Ecto neural progenitor cell (in vitro differentiated cells): ENCODE measurements around the gene IGLL1.
"Not testable (repeated sequence)": the region's sequence is repeated elsewhere in the genome, so short reads cannot be mapped to it uniquely, and the experiment has no call there.

ENCODE experiments used
- DNase-seq: peaks from one replicate; pipeline ENCODE4 v3.0.0-alpha.2; 2018; ENCODE audit warnings: low spot score

The IGLL1 gene

GRCh38 chr22:23540837-23541236, 39.3 kb downstream of the IGLL1 start:
- not testable (repeated sequence) for DNase-seq

DNA sequence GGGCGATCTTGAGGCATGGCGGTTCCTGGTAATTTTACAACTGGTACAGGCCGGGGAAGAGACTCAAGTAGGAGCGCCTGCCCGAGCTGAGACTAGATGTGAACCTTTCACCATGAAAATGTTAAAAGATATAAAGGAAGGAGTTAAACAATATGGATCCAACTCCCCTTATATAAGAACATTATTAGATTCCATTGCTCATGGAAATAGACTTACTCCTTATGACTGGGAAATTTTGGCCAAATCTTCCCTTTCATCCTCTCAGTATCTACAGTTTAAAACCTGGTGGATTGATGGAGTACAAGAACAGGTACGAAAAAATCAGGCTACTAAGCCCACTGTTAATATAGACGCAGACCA, 40.3 kb downstream of the IGLL1 start:
- DNase-seq, result not testable (repeated sequence)

GRCh38 chr22:23539135-23539838, 40.8 kb downstream of the IGLL1 start:
- DNase-seq, result peak; percentile 82

- not testable (repeated sequence) for DNase-seq
Measured at GRCh38 chr22:23538696-23539030, 41.4 kb downstream of the IGLL1 start.

DNA sequence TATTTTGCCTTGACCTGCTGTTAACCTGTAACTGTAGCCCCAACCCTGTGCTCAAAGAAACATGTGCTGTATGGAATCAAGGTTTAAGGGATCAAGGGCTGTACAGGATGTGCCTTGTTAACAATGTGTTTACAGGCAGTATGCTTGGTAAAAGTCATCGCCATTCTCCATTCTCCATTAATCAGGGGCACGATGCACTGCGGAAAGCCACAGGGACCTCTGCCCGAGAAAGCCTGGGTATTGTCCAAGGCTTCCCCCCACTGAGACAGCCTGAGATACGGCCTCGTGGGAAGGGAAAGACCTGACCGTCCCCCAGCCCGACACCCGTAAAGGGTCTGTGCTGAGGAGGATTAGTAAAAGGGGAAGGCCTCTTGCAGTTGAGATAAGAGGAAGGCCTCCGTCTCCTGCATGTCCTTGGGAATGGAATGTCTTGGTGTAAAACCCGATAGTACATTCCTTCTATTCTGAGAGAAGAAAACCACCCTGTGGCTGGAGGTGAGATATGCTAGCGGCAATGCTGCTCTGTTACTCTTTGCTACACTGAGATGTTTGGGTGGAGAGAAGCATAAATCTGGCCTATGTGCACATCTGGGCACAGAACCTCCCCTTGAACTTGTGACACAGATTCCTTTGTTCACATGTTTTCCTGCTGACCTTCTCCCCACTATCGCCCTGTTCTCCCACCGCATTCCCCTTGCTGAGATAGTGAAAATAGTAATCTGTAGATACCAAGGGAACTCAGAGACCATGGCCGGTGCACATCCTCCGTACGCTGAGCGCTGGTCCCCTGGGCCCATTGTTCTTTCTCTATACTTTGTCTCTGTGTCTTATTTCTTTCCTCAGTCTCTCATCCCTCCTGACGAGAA, 42.0 kb downstream of the IGLL1 start:
- DNase-seq, result not testable (repeated sequence)

- peak; percentile 49 for DNase-seq
Measured at GRCh38 chr22:23537416-23537815, 42.7 kb downstream of the IGLL1 start.

DNA sequence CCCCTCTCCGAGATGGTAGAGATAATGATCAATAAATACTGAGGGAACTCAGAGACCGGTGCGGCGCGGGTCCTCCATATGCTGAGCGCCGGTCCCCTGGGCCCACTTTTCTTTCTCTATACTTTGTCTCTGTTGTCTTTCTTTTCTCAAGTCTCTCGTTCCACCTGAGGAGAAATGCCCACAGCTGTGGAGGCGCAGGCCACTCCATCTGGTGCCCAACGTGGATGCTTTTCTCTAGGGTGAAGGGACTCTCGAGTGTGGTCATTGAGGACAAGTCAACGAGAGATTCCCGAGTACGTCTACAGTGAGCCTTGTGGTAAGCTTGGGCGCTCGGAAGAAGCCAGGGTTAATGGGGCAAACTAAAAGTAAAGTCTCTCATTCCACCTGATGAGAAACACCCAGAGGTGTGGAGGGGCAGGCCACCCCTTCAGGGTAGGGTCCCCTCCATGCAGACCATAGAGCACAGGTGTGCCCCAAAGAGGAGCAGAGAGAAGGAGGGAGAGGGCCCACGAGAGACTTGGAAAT, 43.2 kb downstream of the IGLL1 start:
- DNase-seq, result peak; percentile 42

DNA sequence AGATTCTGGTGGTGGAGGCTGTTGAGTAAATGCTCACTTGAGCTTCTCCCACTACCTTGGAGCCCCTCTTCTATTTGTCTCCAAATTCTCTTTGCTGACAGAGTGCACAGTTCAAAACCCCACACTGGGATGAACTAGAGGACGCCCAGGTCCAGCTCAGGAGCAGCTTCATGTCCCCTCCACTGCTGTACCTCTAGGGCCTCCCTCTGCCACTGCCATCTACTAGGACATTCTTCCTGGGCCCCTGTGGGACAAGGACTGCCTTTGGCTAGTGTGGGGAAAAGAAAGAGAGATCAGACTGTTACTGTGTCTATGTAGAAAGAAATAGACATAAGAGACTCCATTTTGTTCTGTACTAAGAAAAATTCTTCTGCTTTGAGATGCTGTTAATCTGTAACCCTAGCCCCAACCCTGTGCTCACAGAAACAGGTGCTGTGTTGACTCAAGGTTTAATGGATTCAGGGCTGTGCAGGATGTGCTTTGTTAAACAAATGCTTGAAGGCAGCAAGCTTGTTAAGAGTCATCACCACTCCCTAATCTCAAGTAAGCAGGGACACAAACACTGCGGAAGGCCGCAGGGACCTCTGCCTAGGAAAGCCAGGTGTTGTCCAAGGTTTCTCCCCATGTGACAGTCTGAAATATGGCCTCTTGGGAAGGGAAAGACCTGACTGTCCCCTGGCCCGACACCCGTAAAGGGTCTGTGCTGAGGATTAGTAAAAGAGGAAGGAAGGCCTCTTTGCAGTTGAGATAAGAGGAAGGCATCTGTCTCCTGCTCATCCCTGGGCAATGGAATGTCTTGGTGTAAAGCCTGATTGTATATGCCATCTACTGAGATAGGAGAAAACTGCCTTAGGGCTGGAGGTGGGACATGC, 44.1 kb downstream of the IGLL1 start:
- not testable (repeated sequence) for DNase-seq

- no peak for DNase-seq
Measured at GRCh38 chr22:23534851-23535717, 45.0 kb downstream of the IGLL1 start.

- no peak for DNase-seq
Measured at GRCh38 chr22:23534201-23534850, 45.8 kb downstream of the IGLL1 start.

DNA sequence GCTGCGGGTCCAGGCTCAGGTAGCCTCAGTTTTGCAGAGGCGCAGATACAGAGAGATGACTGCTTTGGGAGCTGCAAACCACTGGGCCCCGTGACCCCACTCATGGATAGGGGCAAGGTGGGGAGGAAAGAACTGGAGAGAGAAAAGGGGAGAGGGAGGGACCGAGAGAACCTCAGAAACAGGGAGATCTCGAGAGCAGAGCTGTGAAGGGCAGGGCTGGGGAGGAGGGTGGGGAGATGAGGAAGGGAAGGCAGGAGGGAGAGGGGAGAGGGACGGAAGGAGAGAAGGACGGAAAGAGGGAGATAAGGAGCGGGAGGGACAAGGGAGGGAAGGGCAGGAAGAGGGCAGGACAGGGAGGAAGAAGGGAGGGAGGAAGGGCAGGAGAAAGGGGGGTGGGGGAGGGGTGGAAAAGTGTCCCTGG, 46.3 kb downstream of the IGLL1 start:
- no peak for DNase-seq

DNA sequence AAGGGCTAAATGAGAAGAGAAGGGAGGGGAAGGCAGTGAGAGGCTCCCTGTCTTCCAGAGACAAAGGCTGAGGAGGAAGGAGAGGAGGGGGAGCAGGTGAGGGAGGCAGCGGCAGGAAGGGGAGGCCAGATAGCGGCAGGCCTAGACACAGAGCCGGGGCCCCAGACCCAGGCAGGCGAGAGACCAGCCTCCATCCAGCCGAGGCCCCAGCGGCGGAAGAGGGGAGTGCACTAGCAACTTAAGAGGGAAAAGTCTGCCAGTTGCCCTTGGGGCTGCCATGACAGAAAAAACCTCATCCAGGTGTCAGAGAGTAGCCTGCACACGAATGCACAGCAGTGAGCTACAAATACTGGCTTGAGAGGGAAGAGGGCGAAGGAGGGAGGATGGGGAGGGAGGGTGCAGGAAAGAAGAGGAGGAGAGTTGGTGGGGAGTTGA, 46.7 kb downstream of the IGLL1 start:
- DNase-seq, result peak; percentile 90

DNA sequence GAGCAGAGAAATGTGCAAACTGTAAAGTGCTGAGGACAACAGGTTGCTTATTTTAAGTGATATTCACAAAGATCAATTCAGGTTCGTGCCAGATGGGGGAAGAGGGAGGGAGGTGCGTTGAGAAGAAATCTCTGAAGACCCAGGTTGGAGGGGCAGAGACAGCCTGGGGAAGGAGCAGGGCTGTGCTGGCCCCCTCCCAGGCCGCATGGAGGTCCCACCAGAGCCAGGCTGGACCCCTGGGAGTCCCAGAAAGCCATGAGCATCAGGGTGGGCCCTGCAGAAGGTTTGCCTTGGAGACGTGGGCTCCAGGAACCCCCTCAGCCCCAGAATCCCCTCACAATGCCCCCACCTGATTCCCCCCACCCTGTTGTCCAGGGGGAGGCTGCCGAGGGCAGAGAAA, 47.4 kb downstream of the IGLL1 start:
- DNase-seq, result no peak

DNA sequence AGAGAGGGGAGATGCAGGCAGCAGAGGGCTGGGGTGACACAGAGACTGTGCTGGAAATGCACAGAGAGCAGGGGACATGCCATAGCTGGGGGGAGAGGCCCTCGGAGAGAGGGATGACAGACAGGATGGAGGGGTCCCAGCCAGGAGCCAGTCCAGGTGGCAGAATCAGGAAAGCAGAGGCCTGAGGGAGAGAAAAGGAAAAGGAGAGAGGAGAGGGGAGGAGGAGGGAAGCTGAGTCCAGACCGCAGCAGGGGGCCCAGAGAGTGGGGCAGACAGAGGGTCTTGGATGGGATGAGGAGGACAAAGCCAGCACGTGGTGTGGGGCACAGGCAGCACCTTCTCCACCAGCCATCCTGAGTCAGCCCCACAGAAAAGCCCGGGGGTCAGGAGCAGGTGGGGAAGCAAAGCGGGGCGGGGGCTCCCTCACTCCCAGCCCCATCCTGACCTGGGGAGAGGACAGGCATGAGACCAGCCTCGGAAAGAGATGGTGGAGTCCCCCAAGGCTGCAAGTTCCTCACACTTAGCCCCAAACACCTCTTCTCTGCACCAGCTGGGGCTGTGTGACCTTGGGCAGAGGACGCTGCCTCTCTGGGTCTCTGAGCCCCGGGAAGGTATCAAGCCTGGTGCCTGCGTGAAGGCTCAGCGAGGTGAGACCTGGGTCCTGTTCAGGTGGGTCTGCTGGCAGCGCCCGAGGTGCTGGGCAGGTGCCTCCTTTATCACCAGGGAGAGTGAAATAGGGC, 48.0 kb downstream of the IGLL1 start:
- DNase-seq, result no peak

GRCh38 chr22:23531283-23531956, 48.7 kb downstream of the IGLL1 start:
- no peak for DNase-seq

DNA sequence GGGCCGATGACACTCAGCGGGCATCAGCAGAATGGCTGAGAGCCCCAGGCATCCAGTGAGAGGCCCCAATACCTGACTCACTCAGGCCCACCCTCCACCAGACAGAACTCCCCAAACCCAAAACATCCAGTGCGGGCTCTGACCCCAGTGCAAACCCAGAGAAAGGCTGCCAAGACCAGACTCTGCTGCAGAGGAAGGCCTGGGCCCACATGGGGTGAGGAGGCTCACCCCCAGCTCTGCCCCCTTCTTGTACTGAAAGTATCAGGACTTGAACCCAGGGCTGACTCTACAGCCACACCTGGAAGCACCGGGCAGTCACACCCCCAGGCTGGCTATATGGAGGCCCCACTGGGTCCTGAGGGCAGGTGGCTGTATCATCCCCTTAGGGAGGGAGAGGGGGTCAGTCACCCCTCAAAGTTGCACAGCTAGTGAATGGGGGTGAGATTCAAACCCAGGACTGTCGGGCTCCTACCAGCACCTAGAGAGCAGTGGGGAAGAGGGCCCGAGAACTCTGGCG, 49.3 kb downstream of the IGLL1 start:
- DNase-seq, result no peak

DNA sequence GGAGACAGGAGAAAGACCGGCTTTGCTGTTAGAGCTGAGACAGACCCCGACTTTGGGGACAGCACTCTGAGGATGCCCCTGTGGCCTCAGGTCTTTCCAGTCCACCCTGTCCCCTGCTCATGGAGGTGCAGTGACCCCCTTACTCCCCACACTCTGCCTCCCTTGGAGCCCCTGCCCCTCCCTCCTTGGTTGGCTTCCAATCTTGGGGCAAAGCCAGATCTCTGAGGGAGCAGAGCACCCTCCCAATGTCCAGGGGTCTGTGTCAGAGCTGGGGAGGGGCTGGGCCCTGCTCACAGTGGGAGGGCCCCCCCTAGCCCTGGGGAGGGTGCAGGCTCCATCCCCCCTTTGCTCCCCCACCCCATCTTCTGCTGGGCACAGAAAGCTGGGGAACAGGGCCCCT, 50.0 kb downstream of the IGLL1 start:
- DNase-seq, result no peak

DNA sequence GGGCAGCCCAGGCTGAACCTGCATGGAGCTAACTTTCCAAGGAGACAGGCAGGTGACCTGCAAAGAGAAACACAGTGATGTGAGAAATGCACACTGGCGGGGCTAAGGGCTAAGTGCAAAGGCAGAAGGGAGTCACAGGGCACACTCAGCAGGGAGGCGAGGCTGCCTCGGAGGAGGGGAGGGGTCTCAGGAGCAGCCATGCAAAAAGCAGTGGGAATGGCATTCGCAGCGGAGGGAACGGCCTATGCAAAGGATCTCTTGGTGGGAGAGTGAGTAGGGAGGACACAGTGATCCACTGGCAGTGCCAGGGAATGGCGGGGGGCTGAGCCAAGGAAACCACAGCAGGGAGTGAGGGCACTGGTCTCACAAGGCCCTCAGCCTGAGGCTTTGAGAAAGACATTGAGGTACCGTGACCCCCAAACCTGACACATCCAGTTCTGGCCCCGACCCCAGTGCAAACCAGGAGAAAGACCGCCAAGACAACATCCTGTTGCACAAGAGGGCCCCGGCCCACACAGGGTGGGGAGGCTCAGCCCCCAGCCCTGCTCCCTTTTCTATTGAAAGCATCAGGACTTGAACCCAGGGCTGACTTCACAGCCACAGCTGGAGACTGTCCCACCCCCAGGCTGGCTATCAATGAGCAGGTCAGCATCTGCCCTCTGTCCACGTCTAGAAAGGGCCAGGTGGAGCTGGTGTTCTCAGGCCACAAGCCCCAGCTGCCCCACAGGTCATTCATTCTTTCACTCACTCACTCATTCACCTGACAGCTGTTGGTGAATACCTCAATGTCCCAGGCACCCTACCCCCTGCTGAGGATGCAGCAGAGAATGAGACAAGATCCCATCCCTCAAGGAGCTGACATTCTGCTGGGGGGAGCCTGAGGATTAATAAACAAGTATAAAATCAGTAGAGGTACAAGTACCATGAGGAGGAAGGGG, 50.7 kb downstream of the IGLL1 start:
- DNase-seq, result peak; percentile 46
